HepG2 (cell line): ENCODE data around the gene KCNJ6.

Experiments
- AGO2 ChIP-seq: fragments of 200-400 bp; formaldehyde crosslinking; optimal IDR thresholded peaks from 2 replicates; pipeline ENCODE3; 2017; ENCODE audit warnings: mild to moderate bottlenecking, low read depth, low read length, moderate library complexity
- BHLHE40 ChIP-seq: IDR thresholded peaks from 2 replicates; pipeline ENCODE4 v1.6.1; 2011; ENCODE audit warnings: low read length, improper control_type of control experiment
- FLYWCH1 ChIP-seq: sonication (generic); formaldehyde crosslinking; IDR thresholded peaks from 2 replicates; pipeline ENCODE4 v1.8.1; 2023; ENCODE audit warnings: mild to moderate bottlenecking, missing genetic modification reagents
- HDAC2 ChIP-seq: sonication (generic); formaldehyde crosslinking; IDR thresholded peaks from 2 replicates; pipeline ENCODE4 v1.4.0; 2020; ENCODE audit warnings: missing genetic modification reagents
- PAF1 ChIP-seq: IDR thresholded peaks from 2 replicates; pipeline ENCODE4 v1.6.1; 2016; ENCODE audit warnings: missing genetic modification reagents, missing compliant biosample characterization
- ZNF20 ChIP-seq: sonication (generic); formaldehyde crosslinking; IDR thresholded peaks from 2 replicates; pipeline ENCODE4 v1.4.0; 2020; ENCODE audit warnings: mild to moderate bottlenecking, moderate library complexity, missing genetic modification reagents
- ZNF282 ChIP-seq: fragments of 450-650 bp; IDR thresholded peaks from 2 replicates; pipeline ENCODE4 v1.6.1; 2018; ENCODE audit not compliant: partially characterized antibody
- ZNF382 ChIP-seq: sonication (generic); formaldehyde crosslinking; IDR thresholded peaks from 2 replicates; pipeline ENCODE4 v1.5.0; 2020; ENCODE audit warnings: missing genetic modification reagents, mild to moderate bottlenecking, borderline replicate concordance
- TF ChIP-seq, protein P1 (sequence below): sonication (generic); formaldehyde crosslinking; IDR thresholded peaks from 2 replicates; pipeline ENCODE4 v1.4.0; 2020; ENCODE audit warnings: missing genetic modification reagents
- TF ChIP-seq, protein P2 (sequence below): sonication (generic); formaldehyde crosslinking; IDR thresholded peaks from 2 replicates; pipeline ENCODE4 v1.5.0; 2020; ENCODE audit warnings: mild to moderate bottlenecking, missing genetic modification reagents, moderate library complexity
- TF ChIP-seq, protein P3 (sequence below): sonication (generic); formaldehyde crosslinking; conservative IDR thresholded peaks from 2 replicates; pipeline ENCODE4 v1.4.0; 2020; ENCODE audit warnings: missing genetic modification reagents

- TF ChIP-seq ZNF382 (CRISPR knock-in tag) = no peak
- TF ChIP-seq, protein P1, sequence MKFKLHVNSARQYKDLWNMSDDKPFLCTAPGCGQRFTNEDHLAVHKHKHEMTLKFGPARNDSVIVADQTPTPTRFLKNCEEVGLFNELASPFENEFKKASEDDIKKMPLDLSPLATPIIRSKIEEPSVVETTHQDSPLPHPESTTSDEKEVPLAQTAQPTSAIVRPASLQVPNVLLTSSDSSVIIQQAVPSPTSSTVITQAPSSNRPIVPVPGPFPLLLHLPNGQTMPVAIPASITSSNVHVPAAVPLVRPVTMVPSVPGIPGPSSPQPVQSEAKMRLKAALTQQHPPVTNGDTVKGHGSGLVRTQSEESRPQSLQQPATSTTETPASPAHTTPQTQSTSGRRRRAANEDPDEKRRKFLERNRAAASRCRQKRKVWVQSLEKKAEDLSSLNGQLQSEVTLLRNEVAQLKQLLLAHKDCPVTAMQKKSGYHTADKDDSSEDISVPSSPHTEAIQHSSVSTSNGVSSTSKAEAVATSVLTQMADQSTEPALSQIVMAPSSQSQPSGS = no peak
- TF ChIP-seq, protein P2, sequence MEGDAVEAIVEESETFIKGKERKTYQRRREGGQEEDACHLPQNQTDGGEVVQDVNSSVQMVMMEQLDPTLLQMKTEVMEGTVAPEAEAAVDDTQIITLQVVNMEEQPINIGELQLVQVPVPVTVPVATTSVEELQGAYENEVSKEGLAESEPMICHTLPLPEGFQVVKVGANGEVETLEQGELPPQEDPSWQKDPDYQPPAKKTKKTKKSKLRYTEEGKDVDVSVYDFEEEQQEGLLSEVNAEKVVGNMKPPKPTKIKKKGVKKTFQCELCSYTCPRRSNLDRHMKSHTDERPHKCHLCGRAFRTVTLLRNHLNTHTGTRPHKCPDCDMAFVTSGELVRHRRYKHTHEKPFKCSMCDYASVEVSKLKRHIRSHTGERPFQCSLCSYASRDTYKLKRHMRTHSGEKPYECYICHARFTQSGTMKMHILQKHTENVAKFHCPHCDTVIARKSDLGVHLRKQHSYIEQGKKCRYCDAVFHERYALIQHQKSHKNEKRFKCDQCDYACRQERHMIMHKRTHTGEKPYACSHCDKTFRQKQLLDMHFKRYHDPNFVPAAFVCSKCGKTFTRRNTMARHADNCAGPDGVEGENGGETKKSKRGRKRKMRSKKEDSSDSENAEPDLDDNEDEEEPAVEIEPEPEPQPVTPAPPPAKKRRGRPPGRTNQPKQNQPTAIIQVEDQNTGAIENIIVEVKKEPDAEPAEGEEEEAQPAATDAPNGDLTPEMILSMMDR (CRISPR knock-in tag) = no peak
- TF ChIP-seq HDAC2 (CRISPR knock-in tag) = no peak
- TF ChIP-seq ZNF282 = no peak
- TF ChIP-seq PAF1 (CRISPR knock-in tag) = no peak
- no peak for TF ChIP-seq FLYWCH1
- no peak for TF ChIP-seq AGO2
- TF ChIP-seq, protein P3, sequence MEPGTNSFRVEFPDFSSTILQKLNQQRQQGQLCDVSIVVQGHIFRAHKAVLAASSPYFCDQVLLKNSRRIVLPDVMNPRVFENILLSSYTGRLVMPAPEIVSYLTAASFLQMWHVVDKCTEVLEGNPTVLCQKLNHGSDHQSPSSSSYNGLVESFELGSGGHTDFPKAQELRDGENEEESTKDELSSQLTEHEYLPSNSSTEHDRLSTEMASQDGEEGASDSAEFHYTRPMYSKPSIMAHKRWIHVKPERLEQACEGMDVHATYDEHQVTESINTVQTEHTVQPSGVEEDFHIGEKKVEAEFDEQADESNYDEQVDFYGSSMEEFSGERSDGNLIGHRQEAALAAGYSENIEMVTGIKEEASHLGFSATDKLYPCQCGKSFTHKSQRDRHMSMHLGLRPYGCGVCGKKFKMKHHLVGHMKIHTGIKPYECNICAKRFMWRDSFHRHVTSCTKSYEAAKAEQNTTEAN (CRISPR knock-in tag) = no peak
- TF ChIP-seq ZNF20 (CRISPR knock-in tag) = no peak
- no peak for TF ChIP-seq BHLHE40
These were observed 322.4 kb downstream of the KCNJ6 start for GRCh38 chr21:37593740-37594471.
